GM11168 (cell line): Measurements from ENCODE around the gene MRPL2.

Experiments
- in situ Hi-C: fragments of 300-500 bp; cut with MboI; formaldehyde crosslinking; loops from one replicate; pipeline ENCODE4 v1.12.0; 2022; ENCODE audit warnings: low sequenced_read_pairs; ENCODE audit not compliant: unreplicated experiment

MRPL2 gene

GRCh38 chr6:43026365-43026764 lies 32.9 kb downstream of the MRPL2 start:
- in situ Hi-C loops = no loop called here

- in situ Hi-C loops = no loop called here
Measured at GRCh38 chr6:43024436-43024835, 34.8 kb downstream of the MRPL2 start.

GRCh38 chr6:43021270-43022047 lies 37.8 kb downstream of the MRPL2 start, which contains the start of gene RRP36:
Gene RRP36, plus strand, starts transcription at chr6:43021623. Its CDS starts 32 bp downstream, at chr6:43021655.
- in situ Hi-C loops = no loop called here

GRCh38 chr6:43020847-43021246 lies 38.4 kb downstream of the MRPL2 start:
- in situ Hi-C loops = no loop called here

- in situ Hi-C loops = no loop called here
Measured at GRCh38 chr6:43020052-43020705, 39.1 kb downstream of the MRPL2 start.

- in situ Hi-C loops = no loop called here
Measured at GRCh38 chr6:43019152-43019551, 40.1 kb downstream of the MRPL2 start.

GRCh38 chr6:43016943-43017334 lies 42.3 kb downstream of the MRPL2 start:
- in situ Hi-C loops = no loop called here

- in situ Hi-C loops = no loop called here
Measured at GRCh38 chr6:43016176-43016942, 42.9 kb downstream of the MRPL2 start.

- in situ Hi-C loops = no loop called here
Measured at GRCh38 chr6:43014434-43014909, 44.8 kb downstream of the MRPL2 start.

- in situ Hi-C loops = no loop called here
Measured at GRCh38 chr6:43013843-43014433, 45.3 kb downstream of the MRPL2 start, which contains the start of the genes KLHDC3 and MEA1. Gene KLHDC3, plus strand, starts transcription at chr6:43014249. Its CDS starts 2,944 bp downstream, at chr6:43017193. Gene MEA1, minus strand, starts transcription at chr6:43013946. Its CDS starts 133 bp downstream, at chr6:43013813.

- in situ Hi-C loops = no loop called here
Measured at GRCh38 chr6:43013097-43013842, 46.0 kb downstream of the MRPL2 start.

GRCh38 chr6:43012364-43012763 lies 46.9 kb downstream of the MRPL2 start:
- in situ Hi-C loops = no loop called here

GRCh38 chr6:43011207-43011606 lies 48.0 kb downstream of the MRPL2 start:
- in situ Hi-C loops = no loop called here

- in situ Hi-C loops = no loop called here
Measured at GRCh38 chr6:43009124-43009523, 50.1 kb downstream of the MRPL2 start.

GRCh38 chr6:43007126-43007525 lies 52.1 kb downstream of the MRPL2 start:
- in situ Hi-C loops = no loop called here

- in situ Hi-C loops = no loop called here
Measured at GRCh38 chr6:43006251-43006650, 53.0 kb downstream of the MRPL2 start.

- in situ Hi-C loops = no loop called here
Measured at GRCh38 chr6:43005844-43006243, 53.4 kb downstream of the MRPL2 start.
